GM21528 (cell line): ENCODE measurements around the gene POLK.
"Not testable (repeated sequence)": the region's sequence is repeated elsewhere in the genome, so short reads cannot be mapped to it uniquely, and the experiment has no call there.

Source experiments
- ATAC-seq: cut with Tn5 transposase; IDR thresholded peaks from one replicate; pipeline ENCODE4 v1.9.1; 2021; ENCODE audit warnings: mild to moderate bottlenecking, moderate library complexity; ENCODE audit not compliant: unreplicated experiment, low FRiP score

The POLK gene

DNA sequence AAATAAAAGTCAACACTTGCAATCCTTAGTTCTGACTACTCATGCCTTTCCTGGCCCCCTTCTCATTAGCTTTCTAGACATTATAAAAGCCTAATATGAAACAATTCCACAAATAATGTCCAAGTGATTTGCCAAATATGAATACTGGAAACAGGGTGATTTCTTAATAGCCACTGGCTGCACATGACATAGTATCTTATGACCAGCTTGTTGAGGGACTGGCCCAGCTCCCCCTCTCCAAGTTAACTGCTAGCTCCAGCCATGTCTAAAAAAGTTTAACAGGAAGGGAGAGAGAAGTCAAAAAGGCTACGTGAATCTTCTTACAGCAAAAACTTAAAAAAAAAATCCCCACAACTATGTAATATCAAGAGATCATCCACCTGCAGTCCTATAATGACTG is 1.7 kb upstream of the POLK start:
- no peak for ATAC-seq

DNA sequence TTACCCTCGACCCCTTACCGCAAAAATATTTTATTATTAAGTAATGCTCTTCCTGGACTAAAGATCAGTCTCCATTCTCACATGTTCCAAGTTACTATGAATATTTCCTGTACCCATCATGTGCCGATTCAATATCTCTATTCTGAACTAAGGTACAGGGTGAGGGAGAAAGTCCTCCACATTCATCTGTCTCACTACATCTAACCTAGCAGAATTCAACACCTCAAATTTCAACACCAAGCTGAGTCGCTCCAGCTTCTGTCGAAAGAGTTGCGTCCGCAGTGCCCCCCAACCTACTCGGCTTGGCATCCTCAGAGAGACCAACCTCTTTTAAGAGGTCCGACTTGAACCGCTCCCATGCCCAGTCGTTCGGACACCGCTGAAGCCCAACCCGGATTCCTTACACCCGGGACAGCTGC is 1.3 kb upstream of the POLK start:
- ATAC-seq = peak; percentile 17

DNA sequence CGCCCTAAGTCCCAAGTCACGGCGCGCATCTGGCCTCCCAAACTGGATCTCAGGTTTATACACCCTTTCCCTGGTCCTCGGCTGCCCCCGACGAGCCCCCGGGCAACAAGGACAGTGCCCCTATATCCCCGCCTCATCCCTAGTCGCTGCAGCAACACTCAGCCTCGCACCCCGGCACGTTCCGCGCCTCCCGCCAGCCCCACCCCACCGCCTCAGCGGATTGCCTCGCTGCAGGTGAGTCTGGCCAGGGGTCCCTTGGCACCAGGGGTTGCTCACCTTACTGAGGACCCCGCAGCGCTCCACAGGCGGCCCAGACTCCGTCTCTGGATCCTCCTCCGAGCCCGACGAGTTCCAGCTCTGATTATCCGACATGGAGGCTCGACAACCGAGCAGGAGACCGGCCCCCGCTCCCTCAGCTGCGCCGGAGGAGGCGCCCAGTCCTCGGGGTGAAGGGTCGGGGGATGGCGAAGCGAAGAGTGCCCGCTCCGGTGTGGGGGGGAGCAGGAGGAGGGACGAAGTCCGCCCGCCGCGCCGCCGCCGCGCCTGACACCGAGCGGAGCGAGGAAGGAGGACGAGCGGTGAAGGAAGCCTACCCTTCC is 756 bp upstream of the POLK start:
- ATAC-seq = peak; percentile 42

DNA sequence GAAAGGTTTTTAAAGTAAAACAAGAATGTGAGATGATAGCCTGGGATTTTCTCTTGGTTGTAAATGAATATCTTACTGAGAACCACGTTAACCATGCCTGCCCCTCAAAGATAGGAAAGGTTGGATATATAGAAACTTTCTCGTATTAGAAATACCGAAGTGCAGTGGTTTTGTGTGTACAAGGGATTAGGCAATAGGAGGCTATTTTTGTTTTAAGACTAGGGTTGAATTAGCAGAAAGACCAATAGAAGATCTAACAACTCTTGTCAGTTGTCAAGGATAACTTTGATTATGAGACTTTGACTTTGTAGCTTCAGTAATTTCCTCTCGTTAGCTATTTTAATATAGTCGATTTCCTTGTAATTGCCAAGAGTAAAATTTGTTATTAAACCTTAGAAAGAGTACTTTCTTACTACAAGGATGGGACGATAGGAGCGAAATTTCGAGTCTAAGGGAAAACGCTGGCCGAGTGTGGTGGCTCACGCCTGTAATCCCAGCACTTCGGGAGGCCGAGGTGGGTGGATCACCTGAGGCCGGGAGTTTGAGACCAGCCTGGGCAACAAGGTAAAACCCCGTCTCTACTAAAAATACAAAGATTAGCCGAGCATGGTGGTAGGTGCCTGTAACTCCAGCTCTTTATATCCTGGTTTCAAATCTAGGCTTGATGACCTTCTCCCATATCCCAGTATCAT is 838 bp downstream of the POLK start:
- no peak for ATAC-seq

DNA sequence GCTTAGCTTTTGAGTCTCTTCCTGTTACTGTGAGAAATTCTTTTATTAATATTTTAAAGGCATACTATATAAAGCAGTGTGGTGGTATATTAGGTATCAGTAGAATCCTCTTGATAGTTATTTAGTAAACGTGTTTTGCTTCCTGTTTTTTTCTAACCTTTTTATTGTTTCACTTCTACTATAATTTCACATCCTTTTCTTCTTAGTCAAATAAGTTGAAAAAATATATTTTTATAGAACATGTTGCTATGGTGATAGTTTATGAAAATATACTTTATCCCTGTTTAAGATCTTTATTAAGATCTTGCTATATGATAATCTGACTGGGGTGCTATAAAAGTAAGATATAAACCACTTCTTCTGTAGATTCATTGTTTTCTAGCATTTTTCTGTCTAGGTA is 2.1 kb downstream of the POLK start:
- ATAC-seq = no peak

DNA sequence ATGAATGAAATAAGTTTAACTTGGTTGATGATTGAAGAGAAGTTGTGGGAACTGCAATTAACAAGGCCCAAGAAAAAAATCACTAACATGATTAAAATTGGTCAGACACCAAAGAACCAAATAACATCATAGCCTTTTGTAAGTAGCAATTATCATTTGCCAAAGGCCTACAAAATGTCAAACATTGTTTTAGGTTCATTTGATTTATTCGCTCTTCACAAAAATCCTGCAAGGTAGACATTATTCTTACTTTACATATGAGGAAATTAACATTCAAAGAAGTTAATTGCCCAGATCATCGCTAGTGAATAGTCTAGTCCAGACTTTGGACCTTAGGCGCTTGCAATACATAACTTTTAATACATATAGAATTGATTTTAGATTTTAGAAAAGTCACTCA is 2.6 kb downstream of the POLK start:
- no peak for ATAC-seq

DNA sequence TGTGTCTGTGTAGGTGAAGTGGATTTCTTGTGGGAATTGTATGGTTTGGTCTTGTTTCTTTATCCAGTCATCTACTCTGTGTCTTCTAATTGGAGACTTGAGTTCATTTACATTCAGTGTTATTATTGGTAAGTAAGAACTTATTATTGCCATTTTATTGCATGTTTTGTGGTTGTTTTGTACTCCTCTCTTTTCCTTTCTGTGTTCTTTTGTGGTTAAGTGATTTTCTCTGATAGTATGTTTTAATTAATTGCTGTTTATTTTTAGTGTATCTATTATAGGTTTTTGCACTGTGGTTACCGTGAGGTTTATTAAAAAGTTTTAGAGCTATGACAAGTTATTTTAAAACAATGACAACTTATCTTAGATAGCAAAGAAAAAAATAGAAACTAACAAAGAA is 8.1 kb downstream of the POLK start:
- no peak for ATAC-seq

DNA sequence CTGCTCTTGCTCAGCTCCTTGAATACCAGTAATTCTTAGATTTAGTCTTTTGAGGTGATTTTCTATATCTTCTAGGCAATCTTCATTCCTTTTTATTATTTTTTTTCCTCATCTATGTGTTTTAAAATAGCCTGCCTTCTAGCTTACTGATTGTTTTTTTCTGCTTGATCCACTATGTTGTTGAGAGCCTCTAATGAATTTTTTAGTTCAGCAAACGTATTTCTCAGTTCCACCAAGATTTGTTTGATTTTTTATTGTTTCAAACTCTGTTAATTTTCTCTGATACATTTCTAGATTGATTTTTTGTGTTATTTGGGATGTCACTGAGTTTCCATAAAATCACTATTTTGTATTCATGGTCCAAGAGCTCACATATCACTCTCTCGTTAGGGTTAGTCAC is 9.5 kb downstream of the POLK start:
- no peak for ATAC-seq

DNA sequence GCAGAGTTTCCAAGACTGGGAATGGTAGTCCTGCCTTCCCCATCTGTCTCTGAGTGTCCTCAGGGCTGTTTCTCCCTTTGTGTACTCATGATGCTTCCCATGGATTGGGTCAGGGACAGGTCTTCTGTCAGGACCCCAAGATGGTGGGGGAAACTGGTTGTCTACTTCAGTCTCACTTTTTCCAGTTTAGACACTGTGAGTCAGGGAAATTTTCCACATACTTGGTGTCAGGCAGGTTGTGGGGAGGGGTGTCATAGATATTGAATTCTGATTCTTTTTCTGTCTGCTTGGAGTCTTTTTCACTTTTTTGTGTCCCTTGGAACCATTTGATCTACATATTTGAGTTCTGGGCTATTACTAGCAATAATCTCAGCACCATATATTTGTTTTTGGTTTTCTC is 10.3 kb downstream of the POLK start:
- no peak for ATAC-seq

DNA sequence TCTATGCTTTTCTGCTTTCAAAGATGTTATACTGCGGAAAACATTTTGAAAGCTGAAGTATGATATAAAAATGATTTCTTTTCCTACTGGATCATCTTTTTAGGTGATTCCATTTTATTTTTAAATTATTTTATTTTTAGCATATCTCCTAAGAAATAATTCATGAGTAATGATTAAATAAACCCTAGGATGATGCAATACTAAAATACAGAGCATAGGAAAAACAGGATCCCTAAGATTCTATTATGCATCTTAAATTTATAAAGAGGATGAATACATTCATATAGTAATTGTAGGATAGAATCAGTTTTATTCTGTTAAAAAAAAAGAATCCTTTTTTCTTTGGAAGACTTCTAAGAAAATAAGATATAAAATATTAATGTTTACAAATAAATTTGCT is 10.9 kb downstream of the POLK start:
- ATAC-seq = no peak

DNA sequence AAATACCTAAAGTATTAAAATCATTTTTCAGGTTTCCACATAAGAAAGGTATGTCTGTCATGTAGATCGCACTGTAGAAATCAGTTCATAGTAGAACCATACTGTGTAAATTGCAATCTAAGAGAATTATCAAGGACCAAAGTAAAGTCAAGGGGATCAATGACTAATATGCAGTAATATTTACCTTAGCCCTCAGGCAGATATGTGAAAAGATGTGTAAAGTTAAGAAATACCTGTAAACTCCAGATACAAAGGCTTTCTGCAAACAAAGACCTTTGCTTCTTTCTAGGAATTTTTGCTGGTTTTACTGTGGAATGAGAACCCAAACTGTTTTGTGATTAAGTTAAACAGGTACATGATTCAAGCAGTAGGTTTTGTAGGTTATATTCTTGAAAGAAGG is 11.6 kb downstream of the POLK start:
- no peak for ATAC-seq

DNA sequence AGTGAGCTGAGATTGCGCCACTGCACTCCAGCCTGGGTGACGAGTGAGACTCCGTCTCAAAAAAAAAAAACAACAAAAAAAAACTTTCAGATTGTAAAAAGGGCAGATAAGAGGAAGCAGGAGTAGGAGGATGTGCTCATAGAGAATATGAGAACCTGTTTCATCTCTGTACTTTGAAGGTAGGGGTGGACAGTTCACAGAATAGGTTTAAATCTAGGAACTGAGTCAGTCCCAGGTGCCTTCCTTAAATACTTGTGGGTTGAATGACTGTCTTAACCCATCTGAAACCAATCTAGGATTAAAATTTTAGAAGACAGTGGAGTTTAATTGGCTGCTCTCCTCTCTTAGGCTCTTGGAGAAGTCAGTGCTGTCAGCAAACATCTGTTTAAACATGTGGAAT is 12.4 kb downstream of the POLK start:
- peak; percentile 77 for ATAC-seq

DNA sequence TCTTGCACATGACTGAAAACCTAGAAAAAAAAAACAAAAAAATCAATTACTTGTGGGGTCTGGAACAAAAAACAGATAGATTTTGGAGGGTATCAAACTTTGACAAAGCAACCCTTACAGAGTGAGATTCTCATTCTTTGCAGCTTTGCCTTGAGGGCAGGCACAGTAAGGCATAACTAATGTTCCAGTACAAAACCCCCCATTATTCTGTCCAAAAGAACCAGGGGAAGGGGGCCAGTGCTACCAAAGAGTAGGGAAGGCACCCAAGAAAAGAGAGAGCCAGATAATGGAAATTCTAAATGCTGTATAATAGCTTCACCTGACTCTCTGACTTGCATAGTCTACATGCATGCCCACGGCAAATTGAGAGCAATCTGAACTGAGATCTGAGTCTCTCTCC is 12.9 kb downstream of the POLK start:
- ATAC-seq = no peak

DNA sequence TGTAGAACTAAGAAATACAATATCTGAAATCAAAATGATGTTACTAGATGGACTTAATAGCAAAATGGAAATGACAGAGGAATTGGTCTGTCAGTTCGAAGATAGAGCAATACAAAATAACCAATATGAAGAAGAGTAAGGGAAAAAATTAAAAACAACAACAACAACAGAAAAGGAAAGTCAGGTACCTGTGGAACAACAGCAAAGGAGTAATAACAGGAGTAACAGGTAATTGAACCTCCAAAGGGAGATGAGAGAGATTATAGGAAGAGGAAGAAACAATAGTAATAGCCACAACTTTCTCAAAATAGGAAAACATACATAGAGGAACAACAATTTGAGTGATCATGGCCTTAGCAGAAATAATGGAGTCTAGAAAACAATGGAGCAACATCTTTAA is 13.7 kb downstream of the POLK start:
- ATAC-seq = no peak

DNA sequence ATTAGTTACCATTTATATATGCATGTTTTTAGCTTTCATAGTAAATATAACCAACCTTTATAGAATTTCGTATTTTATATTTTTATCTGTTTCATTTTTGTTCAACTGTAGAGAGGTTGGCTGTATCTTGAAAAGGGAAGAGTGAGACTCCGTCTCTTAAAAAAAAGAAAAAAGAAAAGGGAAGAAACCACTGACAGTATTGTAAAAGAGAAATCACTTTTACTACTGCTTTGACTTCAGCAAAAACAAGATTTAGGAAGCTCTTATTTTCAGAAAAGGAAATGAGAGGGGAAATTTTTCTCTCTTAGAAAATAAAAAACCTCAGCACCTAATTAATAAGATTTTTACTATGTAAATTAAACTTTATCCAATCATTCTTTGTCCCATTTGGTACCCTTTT is 14.4 kb downstream of the POLK start:
- no peak for ATAC-seq

DNA sequence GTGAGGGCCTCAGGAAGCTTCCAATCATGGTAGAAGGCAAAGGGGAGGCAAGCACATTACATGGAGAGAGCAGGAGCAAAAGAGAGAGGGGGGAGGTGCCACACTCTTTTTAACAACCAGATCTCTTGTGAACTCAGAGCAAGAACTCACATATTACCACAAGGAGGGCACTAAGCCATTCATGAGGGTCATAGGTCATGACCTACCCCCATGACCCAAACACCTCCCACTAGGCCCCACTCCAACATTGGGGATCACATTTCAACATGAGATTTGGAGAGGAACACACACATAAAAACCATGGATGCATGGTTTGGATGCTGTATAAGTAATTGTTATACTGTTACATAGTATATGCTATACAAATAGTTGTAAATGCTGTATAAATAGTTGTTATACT is 17.5 kb downstream of the POLK start:
- no peak for ATAC-seq

DNA sequence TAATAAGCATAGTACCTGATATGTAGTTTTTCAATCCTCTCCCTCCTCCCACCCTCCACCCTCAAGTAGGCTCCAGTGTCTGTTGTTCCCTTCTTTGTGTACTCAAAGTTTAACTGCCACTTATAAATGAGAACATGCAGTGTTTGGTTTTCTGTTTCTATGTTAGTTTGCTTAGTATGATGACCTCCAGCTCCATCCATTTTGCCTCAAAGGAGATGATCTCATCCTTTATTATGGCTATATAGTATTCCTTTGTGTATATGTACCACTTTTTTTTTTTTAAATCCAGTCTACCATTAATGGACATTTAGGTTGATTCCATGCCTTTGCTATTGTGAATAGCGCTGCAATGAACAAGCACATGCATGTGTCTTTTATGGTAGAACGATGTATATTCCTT is 20.5 kb downstream of the POLK start:
- ATAC-seq = no peak

DNA sequence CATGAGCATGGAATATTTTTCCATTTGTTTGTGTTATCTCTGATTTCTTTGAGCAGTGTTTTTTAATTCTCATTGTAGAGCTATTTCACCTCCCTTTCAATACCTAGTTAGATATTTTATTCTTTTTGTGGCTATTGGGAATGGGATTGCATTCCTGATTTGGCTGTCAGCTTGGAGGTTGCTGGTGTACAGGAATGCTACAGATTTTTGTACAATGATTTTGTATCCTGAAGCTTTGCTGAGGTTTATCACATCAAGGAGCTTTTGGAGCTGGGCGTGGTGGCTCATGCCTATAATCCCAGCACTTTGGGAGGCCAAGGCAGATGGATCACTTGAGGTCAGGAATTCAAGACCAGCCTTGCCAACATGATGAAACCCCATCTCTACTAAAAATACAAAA is 22.0 kb downstream of the POLK start:
- not testable (repeated sequence) for ATAC-seq

DNA sequence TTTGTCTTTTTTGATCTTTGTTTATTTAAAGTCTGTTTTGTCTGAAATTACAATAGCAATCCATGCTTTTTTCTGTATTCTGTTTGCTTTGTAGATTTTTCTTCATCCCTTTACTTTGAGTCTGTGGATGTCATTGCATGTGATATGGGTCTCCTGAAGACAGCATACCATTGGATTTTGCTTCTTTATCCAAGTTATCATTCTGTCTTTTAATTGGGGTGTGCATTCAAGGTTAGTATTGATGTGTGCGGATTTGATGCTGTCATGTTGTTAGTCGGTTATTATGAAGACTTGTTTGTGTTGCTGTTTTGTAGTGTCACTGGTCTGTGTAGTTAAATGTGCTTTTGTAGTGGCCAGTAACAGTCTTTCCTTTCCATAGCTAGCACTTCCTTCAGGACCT is 23.0 kb downstream of the POLK start:
- ATAC-seq = no peak

DNA sequence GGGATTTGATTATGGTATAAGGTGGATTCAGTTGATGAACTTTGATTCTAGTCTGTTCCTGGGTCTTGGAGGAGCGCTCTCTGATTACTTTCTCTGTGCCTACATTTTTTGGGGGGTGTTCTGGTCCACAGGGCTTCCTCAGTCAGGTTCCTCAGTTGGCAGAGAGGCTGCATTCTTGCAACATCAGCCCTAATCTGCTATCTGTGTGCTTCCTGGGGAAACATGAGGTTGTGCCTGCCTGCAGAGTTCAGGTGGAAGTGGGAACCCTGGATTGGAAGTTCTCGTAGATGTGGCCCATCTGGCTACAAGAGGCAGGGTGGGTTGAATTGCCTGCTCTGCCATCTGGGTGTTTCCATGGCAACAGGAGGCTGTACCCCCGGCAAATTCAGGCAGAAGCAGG is 24.5 kb downstream of the POLK start:
- no peak for ATAC-seq

DNA sequence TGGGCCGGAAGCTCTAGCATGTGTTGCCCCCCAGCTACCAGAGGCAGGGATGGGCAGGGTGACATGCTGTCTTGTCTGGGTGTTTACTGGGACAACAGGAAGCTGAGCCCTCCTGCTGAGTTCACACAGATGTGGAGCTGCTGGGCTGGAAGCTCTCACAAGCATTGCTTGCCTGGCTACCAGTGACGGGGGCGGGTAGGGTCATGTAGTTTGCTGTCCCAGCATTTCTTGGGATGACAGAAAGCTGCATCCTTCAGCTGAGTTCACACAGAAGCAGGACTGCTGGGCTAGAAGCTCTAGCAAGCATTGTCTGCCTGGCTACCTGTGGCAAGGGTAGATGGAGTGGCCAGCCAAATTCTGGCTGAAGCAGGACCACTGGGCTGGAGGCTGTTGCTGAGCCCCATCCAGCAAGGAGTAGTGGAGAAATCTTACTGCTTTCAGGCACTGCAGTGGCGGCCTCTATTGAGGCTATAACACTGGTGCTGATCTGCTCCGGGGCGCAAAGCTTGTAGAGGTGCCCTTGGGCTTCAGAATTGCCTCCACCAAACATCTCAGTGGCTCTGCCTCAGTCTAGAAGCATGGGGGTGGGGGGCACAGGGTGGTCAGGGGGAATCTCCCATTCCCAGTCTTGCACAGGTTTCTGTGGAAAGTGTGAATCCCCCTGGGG is 25.1 kb downstream of the POLK start:
- ATAC-seq = no peak

DNA sequence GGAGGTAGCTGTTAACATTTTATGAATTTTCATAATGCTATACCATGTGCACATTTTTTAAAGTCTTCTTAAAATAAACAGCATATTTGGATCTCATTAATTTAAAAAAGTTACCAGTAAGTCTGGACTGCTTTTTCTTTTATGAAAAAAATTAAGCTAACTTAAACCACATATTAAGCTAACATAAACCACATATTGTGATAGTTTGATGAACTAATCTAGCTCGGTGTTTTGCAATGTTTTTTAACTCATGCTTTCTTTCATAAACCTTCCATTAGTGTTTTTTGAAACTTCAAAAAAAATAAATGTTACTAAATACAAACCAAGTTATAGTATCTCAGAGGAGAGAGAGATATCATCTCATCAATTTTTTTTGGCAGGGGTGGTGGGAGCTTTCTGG is 26.5 kb downstream of the POLK start:
- no peak for ATAC-seq
